GM18502 (cell line): ENCODE data around the gene CAPN13.

Experiments
- ATAC-seq: cut with Tn5 transposase; IDR thresholded peaks from one replicate; pipeline ENCODE4 v1.9.1; 2021; ENCODE audit warnings: mild to moderate bottlenecking; ENCODE audit not compliant: unreplicated experiment, poor library complexity

CAPN13 gene

DNA sequence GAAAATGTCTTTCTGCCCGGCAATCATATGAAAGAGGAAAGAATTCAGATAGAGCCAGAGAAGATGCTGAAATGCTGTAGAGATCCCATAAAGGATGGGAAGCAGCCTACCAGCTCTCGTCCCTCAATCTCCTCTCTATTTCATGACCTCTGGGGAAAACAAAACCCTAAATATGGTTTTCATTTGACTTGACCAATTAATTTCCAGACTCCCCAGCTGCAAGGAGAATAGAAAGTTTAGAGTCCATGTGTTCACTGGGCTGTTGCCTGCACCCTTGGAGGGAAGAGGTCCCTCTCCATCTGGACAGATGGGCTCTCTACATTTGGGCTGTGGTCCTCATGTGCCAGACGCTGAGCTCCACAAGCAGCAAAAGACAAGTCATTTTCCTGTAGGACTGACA lies 40.6 kb downstream of the CAPN13 start:
- no peak for ATAC-seq

GRCh38 chr2:30765876-30766470 lies 41.3 kb downstream of the CAPN13 start:
- ATAC-seq = no peak

GRCh38 chr2:30765191-30765590 lies 42.1 kb downstream of the CAPN13 start:
- no peak for ATAC-seq

- no peak for ATAC-seq
Measured at GRCh38 chr2:30764021-30764800, 43.0 kb downstream of the CAPN13 start.

GRCh38 chr2:30763151-30763660 lies 44.0 kb downstream of the CAPN13 start:
- ATAC-seq = no peak

- no peak for ATAC-seq
Measured at GRCh38 chr2:30761226-30761625, 46.0 kb downstream of the CAPN13 start.

GRCh38 chr2:30759481-30759880 lies 47.8 kb downstream of the CAPN13 start:
- no peak for ATAC-seq

DNA sequence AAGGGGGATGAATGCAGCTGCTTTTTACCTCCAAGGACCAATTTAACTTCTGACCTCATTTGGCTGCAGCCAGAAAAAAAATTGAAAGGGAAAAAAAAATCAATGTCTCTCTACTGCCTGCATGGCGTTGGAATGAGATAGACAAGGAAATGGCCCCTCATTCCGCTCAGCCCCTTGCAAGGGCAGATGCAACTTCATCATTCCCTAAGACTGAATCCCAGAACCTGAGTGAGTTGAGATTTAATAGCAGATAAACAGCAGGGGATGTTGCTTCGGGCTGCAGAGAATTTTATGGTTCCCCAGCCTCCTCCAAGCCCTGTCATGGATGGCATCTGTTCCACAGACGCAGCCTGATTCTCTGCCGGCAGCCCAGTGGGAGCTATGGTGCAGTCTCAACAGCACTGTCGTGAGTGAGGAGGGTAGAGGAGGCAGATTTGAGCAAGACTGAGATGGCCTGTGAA lies 49.0 kb downstream of the CAPN13 start:
- no peak for ATAC-seq

GRCh38 chr2:30757749-30758148 lies 49.5 kb downstream of the CAPN13 start:
- no peak for ATAC-seq

DNA sequence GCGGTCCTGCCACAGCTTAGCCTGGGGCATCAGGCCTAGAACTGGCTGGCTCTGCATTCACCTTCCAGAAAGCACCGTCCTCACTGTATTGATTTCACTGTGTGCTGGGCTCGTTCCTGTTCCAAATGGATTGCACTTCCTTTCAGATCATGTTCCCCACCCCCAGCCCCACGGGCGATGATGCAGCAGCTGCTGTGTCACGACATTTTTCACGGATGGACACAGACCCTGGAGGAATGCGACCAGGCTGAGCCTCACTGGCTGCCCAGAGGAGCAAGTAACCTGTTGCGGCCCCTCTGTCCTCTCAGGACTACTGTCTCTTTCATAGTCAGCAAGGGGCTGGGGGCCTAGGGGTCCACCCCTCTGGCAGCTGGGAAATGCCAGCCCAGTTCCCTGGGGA lies 50.3 kb downstream of the CAPN13 start:
- no peak for ATAC-seq

GRCh38 chr2:30756051-30756719 lies 51.1 kb downstream of the CAPN13 start:
- no peak for ATAC-seq

- no peak for ATAC-seq
Measured at GRCh38 chr2:30753630-30754029, 53.6 kb downstream of the CAPN13 start.

DNA sequence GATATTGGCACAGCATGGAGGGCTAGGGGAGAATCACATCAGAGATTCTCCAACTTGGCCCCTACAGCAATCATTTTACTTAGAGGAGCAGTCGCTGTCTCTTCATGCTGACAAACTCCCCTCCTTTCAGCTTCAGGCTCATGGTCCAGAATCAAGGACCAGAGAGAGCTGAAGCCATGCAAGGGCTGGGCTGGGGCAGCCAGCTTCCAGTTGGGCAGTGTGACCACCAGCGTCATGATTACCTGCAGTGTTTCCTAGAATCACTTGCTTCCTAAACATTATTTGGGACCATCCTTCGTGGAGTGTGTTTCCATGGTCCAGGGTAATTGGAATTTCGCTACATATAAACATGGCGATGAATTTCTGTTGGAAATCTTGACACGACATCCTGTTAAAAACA lies 54.4 kb downstream of the CAPN13 start:
- ATAC-seq = no peak

DNA sequence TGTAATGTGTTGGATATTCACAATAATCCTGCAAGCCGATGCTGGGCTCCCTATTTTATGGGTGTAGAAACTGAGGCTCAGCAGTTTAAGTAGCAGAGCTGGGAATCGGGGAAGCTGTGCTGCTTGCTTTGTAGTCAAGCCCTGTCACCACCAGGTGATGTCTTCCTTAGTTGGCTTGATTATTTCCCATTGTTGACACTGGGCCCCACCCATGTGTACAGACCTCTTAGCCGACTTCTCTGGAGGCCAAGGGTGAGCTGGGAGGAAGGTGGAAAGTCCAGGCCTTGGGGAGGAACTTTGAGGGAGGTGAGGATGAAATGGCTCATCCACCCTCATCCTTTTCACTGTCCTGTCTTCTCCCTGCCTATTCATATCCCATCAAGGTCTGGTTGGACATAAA lies 60.0 kb downstream of the CAPN13 start:
- ATAC-seq = no peak

DNA sequence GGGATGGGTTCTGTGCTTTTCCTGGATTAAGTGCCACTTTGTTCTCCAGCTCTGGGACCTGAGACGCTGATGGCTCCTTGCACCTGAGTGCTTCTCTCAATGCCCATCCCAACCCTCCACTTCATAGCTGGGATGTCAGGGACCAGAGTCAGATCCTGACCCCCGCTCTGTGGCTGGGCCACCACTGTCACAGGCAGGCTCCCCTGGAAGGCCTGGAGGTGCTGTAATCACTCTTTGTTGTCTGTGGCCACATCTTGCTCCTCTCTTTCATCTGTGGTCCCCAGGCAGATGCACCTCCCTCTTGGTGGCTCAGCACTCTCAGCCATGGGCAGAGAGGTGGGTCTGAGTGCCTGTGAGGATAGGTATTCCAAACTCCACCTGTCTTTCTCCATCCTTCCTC lies 62.4 kb downstream of the CAPN13 start:
- ATAC-seq = no peak

GRCh38 chr2:30741576-30741975 lies 65.7 kb downstream of the CAPN13 start:
- no peak for ATAC-seq

GRCh38 chr2:30738141-30738911 lies 68.9 kb downstream of the CAPN13 start:
- no peak for ATAC-seq

DNA sequence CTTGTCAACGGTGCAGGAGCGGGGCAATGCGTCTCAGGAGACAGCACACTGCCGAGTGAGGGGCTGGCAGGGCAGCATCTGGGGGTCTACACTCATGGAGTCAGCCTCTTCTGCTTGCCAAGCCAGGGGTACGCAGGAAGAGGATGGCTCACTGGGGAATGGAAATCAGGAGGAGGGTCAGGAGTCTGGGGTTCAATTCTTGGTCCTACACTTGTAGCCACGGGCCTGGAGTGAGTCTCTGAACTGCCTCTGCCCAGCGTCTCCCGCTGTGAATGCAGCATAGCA lies 70.0 kb downstream of the CAPN13 start:
- no peak for ATAC-seq

DNA sequence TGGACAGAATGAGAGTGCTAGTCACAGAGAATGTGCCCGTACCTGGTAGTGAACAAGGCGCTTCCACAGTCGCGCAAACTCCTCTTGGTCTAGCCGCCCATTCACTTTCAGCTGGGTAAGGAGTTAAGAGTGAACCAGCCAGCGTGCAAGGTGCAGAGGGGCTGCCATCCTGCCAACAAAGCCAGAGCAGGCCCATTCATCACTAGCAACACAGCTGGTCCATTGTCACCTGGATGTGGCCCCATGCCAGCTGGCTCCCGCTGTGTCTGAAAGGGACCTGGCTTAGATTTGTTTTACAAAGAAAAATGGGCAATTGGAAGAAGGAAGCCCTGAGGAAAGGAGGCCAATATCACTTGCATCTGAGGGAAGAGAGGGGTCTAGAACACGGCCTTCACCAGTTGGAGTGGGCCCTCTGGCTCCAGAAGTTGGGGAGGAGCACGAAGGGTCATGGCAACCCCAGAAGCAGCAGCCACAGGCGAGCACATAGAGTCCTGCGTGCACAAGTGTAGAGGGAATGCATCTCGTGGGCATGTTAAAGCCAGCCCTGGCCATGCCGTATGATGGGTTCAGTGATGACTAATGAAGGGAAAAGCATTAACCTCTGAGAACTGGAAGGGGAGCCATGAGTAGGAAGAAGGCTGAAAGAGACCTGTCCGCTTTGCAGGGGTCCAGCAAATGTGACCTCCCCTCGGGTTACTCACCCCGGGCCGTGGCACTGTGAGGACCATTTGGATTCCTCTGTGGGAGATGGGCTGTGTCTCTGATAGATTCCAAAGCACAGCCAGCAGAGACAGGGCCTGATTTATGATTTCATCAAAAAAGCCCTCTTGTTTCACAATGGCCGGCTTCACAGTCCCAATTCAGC lies 70.6 kb downstream of the CAPN13 start:
- no peak for ATAC-seq
